GM18868 (cell line): ENCODE data around the gene CNBD2.
"Not testable (repeated sequence)": the region's sequence is repeated elsewhere in the genome, so short reads cannot be mapped to it uniquely, and the experiment has no call there.

Source experiments
- ATAC-seq: cut with Tn5 transposase; IDR thresholded peaks from one replicate; pipeline ENCODE4 v1.9.1; 2021; ENCODE audit warnings: mild to moderate bottlenecking, moderate library complexity; ENCODE audit not compliant: unreplicated experiment

The CNBD2 gene

DNA sequence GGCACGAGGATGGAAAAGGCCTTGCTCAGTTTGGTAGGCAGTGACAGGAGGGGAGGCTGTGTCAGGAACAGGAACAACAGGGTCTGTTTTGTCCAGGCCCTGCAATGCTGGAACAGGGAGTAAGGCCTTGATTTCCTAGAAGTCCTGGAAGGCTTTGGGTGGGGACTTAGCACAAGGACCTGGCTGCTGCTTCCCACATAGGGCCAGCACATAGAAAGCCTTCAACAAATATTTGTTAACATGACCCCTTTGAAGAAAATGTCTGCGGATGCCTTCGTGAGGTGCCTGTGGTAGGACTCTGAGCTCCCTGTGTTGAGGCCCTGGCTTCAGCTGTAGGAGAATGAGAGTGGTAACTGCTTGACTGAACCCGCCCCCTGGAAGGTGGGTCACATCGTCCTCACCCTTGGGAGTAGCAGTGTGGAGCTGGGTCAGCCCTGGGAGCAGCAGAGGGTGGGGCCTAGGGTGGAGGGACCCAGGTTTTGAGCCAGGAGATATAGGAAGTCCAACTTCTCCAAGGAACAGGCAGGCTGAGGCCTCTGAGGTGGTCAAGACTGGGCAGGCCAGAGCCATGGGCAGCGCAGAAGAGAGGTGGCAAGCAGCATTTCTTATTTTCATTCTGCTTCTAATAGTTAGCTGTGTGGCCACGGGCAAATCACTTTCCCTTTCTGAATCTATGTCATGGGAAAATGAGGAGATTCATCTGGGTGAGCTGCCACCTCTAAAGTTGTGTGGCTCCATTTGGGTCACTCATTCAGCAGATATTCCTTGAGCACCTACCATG, 50.0 kb downstream of the CNBD2 start:
- ATAC-seq: no peak

DNA sequence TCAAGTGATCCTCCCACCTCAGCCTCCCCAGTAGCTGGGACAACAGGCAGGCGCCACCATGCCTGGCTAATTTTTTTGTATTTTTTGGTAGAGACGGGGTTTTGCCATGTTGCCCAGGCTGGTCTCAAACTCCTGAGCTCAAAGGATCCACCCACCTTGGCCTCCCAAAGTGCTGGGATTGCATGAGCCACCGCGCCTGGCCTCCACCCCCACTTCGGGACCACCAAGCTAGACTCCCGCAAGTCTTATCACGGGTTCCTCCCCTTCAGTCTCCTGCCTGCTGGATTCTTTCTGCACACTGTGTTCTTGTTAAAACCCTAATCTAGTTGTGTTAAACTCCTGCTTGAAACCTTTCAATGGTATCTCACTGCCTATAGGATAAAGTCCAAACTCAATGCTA, 57.7 kb downstream of the CNBD2 start:
- not testable (repeated sequence) for ATAC-seq

DNA sequence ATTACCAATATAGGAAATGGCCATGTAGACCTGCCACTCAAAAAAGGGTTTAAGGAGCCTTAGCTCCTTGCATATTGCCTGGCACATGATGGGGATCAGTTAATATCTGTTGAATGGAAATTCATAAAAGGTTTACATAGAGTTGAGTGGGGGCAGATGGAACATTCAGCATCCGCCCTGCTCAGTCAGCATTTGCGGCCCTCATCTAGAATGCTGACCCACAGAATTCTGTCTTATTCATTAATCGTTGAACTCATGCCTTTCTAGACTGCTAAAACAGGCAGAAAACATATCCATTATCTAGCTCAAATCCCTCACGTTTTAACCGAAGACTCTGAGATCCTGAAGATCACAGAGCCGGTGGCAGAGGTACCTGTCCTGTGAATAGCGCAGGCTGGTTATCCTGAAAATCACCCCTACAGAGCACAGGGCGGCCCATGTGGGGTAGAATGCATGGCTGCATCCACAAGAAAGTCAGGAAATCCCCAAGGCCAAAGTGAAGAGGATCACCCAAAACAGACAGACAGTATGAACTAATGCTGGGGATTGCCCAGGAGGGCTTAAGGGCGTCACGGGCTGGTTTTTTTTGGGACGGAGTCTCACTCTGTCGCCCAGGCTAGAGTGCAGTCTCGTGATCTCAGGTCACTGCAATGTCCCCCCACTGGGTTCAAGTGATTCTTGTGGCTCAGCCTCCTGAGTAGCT, 59.9 kb downstream of the CNBD2 start:
- no peak for ATAC-seq

DNA sequence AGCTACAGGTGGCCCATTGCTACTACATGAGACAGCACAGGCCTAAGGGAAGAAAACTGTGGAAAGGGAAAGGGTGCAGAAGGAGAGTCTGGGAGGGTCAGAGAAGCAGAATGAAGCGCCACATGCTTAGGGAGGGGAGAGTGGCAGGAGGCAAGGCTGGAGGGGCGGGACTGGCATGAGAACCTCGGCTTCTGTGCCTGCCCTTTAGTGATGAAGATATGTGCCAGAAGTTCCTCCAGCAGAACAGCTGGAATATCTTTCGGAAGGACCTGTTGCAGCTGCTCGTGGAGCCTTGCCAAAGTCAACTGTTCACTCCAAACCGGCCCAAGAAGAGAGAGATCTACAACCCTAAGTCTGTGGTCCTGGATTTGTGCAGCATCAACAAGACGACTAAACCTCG, 61.8 kb downstream of the CNBD2 start:
- ATAC-seq: no peak

DNA sequence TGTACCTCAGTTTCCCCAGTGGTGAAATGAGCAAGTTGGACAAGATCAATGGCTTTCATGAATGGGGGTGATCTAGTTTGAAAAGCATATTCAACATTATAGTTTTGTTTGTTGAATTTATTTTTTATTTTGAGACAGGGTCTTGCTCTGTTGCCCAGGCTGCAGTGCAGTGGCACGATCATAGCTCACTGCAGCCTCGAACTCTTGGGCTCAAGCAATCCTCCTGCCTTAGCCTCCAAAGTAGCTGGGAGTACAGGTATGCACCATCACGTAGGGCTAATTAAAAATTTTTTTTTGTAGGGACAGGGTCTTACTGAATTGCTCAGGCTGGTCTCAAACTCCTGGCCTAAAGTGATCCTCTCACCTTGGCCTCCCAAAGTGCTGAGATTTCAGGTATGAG, 63.4 kb downstream of the CNBD2 start:
- ATAC-seq: no peak

DNA sequence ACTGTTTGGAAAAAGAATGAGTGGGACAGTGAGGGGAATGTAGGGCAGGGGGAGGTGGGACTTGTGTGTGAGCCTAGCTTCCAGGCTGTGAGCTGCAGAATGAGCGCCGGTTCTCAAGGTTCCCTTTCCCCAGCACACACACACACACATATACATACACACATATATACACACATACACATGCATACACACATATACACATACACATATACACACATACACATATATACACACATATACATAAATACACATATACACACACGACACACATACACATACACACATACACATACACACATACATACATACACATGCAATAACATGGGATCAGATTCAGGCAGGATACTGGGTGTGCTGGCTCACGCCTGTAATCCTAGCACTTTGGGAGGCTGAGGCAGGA, 66.5 kb downstream of the CNBD2 start:
- ATAC-seq: no peak

DNA sequence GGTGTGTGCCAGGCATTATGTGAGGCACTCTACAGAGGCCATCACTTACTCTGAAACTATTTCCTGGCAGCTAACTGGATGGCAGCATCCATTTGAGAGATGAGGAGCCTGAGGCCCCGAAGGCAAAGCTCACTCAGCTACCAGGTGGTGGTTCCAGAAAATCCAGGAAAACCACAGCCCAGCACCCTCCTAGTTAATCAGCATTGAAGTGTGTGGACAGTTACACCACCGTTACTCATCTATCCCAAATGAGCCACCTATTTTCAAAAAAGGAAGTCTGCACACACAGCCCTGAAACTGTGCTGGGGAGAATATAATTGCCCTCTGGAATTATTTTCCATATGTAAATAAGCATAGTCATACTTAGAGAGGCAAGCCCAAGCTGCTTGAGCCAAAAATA, 67.4 kb downstream of the CNBD2 start:
- no peak for ATAC-seq

DNA sequence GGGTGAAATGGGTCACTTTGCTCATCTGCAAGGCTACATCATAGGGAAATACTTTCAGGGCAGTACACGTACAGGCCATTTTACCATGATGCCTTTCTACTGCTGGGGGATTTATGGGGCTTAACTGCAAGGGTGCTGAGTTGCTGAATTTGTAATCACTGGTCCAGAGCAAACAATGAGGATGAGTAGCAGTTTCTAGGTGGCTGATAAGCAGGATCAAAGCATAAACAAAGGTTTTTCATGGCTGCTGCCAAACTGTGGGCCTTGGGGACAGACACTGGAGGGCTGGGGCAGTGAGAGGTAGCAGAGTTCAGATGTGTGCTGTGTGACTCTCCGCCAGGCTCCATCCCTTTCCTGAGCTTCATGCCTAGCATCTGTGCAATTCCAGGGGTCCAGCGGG, 68.3 kb downstream of the CNBD2 start:
- ATAC-seq: no peak

DNA sequence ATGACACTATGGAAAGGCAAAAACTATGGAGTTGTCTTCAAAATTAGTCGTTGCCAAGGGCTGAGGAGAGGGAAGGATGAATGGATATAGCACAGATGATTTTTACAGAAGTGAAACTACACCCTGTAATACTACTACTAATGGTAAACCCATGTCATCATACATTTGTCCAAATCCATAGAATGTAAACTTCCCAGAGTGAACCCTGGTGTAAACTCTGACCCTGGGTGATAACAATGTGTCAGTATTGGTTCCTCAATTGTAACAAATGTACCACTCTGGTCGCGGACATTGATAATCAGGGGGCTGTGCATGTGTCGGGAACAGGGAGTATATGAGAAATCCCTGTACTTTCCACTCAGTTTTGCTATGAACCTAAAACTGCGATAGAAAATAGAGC, 72.2 kb downstream of the CNBD2 start:
- no peak for ATAC-seq

DNA sequence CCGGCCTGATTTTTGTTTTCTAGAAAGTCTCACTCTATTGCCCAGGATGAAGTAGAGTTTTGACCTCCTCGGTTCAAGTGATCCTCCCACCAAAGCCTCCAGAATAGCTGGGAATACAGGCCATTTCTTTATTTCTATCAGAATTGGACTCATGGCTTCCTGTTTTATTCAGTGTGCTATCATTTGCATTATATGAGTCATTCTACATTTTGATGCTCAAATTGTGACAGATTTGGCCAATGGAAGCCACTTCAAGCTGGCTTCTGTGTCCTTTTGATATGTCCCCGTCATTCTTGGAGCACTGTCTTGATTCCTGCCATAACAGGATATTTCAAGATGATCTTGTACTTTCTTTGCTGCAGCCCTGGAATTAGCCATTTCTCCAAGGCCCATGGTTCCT, 75.1 kb downstream of the CNBD2 start:
- no peak for ATAC-seq

DNA sequence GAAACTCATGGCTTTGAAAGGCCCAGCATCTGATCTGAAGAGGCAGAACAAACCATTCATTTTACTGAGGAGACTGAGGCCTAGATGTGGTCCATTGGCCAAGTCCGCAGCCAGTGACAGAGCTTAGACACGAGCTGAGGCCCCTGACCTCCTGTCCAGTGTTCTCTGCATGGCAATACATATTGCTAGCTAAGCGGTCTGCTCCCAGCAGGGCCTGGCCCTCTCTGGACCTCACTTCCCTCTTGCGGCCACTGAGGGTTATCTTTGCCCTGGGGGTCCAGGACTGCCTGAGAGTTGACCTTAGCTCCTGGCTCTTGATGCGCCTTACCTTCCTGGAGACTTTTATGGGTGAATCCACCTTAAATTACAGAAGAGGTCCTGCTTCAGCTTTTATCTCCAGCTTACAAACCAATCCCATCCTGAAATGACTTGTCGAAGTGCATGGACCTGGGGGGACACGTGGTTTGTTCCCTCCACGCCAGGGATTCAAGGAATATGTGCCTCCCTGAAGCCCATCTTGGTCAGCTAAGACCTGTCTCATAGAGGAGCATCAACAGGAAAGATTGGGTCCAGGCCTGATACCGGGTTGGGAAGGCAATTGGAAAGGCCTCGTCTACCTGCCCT, 75.6 kb downstream of the CNBD2 start:
- ATAC-seq: no peak

DNA sequence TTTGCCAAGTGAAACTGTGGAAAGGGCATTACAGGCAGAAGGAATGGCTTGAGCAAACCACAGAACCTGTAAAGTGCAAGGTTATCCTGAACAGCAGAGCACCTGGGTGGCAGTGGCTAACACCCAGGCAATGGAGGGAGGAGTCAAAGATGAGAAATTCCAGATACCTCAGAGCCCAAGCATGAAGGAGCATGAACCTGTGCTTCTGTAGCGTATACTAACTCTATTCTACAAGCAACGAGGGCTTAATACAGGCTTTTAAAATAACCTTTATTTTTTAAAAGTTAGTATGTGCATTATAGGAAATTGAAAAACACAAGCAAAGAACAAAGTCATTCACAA, 77.0 kb downstream of the CNBD2 start:
- no peak for ATAC-seq

DNA sequence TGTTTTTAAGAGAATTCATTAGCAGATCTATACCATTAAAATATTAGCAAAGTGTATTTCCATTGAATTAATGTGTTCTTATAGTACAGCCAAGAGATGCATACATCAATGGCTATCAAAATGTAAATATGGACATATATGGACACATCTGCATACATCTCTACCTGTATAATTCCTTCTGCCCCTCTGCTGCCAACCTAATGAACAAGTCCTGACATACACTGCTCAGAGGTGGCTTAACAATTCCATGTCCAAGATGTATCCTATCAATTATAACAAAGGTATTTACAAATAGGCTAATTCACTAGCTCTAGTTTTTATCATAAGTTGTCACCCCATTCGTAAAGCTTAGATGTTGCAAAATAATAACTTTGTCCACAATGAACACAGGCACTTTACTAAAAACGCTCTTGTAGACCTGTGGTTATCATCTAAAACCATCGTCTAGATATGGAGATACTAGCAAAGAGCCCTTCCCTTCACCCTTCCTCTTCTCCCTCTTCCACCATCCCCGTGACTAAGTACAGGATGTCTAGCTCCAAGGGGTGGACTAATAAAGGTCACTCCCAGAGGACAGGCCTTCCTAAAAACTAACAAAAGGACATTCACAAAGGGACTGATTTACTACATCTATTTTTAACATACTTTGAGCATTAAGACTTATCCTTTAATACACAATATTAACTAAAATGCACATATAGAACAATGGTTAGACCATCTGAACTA, 77.8 kb downstream of the CNBD2 start:
- not testable (repeated sequence) for ATAC-seq

DNA sequence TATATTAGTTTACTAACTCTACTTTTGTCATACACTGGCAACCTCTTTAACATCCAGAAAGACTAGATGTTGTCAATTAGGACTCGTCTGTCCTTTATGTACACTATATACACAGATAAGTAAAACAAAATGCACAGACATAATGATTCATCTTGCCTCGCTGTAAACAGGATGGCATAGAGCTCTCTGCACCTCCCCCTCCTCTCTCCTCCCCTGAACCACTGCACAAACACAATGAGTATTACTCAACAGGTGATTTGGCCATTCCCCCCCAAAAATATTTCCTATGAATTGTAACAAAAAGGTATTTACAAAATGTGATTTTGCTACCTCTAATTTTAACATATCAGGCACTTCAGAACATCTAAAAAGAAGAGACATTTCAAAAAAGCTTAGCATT, 81.0 kb downstream of the CNBD2 start:
- ATAC-seq: not testable (repeated sequence)

DNA sequence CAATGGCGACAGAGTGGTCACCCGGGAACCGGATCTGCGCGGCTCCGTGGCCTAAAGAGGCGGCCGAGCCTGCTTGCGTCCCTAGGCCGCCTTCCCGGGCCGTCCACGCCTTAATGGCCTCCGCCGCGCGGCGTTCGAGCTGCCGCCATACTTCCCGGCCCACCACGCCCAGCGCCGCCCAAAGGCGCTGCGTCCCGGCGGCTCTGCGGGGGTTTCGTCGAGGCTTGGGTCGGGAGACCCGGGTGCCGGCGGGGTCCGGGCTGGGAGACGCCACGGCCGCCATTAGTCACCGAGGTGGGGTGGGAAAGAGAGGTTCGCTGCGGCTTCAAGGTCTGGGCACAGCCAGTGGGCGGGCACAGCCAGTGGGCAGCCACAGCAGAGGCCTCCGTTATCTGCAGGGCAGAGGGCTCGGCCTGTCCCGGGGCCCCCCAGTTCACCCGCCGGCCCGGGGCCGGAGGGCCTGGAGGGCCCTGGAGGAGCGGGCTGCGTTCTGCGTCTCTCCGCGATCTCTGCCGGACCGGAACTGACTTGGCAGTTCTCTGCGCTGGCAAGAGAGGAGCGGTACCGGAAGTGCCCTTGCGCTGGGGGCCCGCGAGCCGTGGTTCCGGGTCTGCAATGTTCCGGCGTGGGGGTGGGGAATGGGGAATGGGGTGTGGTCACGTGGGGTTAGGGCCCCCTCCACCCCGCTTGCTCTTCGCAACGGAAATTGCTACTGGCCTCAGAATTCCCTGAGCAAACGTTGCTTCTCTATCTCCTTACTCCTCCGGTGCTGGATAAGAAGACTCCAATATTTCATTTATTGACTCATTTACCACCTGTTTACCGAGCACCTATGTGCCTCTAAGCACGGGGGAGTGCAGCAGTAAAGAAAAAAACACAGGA, 82.3 kb downstream of the CNBD2 start:
- peak; percentile 84 for ATAC-seq

DNA sequence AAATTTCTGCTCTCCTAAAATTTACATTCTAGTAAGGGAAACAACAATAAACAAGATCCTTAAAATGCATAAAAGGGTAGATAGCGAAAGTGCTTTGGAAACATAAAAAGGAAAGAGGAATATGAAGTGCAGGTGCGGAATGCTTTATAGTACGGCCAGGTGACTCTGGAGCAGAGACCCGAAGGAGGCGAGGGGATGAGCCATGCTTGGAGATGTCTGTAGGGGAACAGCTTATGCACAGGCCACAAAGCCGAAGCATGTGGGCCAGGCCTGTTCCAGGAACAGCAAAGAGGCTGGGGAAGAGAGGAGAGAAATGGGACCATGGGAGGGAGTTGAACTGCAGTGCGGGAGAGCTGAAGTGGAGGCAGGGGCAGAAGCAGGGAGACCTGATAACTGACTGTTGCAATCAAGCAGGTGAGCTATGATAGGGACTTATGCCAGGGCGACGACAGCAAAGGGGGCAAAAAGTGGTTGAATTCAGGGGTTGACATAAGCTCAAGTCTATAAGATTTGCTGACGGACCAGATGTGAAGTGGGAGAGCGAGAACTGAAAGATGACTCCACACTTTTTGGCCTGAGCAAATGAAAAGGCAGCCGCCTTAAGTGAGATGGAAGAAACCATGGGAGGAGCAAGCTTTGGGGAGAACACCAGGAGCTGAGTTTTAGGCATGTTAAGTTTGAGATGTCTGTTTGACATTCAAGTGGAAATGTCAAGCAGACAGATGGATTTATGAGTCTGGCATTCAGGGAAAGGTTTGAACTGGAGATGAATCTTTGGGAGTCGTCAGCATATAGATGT, 83.1 kb downstream of the CNBD2 start:
- no peak for ATAC-seq

DNA sequence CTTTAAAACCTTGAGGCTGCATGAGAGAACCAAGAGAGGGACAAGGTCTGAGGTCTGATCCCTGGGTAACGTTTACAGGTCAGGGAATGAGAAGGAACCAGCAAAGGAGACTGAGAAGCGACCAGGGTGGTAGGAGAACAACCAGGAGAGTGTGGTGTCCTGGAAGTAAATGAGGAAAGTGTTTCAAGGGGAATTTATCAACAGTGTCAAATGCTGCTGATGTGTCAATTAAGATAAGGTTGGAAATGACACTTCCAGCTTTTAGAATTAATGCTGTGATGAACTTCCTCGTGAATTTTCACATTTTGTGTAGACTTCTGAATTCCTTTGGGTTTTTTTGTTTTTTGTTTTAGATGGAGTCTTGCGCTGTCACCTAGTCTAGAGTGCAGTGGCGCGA, 83.7 kb downstream of the CNBD2 start:
- ATAC-seq: no peak

DNA sequence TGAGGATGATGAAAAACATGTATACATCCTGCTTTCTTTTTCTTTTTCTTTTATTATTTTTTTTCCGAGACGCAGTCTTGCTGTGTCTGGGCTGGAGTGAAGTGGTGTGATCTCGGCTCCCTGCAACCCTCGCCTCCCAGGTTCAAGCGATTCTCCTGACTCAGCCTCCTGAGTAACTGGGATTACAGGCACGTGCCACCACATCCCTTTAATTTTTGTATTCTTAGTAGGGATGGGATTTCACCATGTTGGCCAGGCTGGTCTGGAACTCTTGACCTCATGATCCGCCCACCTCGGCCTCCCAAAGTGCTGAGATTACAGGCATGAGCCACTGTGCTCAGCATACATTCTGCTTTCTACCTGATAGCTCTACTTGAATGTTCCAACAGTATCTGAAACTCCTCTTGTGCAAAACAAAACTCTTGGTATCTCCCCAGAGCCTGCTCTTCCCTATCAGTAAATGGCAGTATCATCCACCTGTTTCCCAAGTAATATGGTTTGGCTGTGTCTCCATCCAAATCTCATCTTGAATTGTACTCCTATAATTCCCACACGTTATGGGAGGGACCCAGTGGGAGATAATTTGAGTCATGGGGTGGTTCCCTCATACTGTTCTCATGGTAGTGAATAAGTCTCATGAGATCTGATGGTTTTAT, 85.6 kb downstream of the CNBD2 start:
- not testable (repeated sequence) for ATAC-seq

DNA sequence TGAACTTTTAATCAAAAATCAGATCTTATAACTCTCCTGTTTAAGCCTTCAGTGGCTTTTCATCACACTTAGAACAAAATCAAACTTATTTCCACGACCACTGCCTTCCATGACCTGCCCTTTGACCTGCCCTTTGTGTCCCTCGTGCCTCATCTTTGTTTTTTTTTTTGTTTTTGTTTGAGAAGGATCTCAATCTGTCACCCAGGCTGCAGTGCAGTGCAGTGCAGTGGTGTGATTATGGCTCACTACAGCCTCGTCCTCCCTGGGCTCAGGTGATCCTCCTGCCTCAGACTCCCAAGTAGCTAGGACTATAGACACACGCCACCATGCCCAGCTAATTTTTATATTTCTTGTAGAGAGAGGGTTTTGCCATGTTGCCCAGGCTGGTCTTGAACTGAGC, 86.8 kb downstream of the CNBD2 start:
- ATAC-seq: no peak
